GM18861 (cell line): ENCODE data around the gene STAT1.
"Not testable (repeated sequence)": the region's sequence is repeated elsewhere in the genome, so short reads cannot be mapped to it uniquely, and the experiment has no call there.

Source experiments
- ATAC-seq: cut with Tn5 transposase; IDR thresholded peaks from one replicate; pipeline ENCODE4 v1.9.1; 2021; ENCODE audit not compliant: unreplicated experiment

Gene STAT1

GRCh38 chr2:190965580-190966222 is 48.3 kb downstream of the STAT1 start:
- no peak for ATAC-seq

GRCh38 chr2:190964170-190964795 is 49.7 kb downstream of the STAT1 start:
- no peak for ATAC-seq

GRCh38 chr2:190963088-190963487 is 50.9 kb downstream of the STAT1 start:
- no peak for ATAC-seq

GRCh38 chr2:190961918-190962487 is 52.0 kb downstream of the STAT1 start:
- no peak for ATAC-seq

GRCh38 chr2:190961117-190961516 is 52.9 kb downstream of the STAT1 start:
- ATAC-seq, result not testable (repeated sequence)

GRCh38 chr2:190959911-190960788 is 53.8 kb downstream of the STAT1 start:
- no peak for ATAC-seq

GRCh38 chr2:190953257-190953656 is 60.7 kb downstream of the STAT1 start:
- no peak for ATAC-seq

GRCh38 chr2:190950566-190950991 is 63.4 kb downstream of the STAT1 start:
- no peak for ATAC-seq

GRCh38 chr2:190948671-190949070 is 65.3 kb downstream of the STAT1 start:
- no peak for ATAC-seq

- peak; percentile 71 for ATAC-seq
Measured at GRCh38 chr2:190947711-190948251, 66.2 kb downstream of the STAT1 start.

GRCh38 chr2:190947141-190947540 is 66.8 kb downstream of the STAT1 start:
- no peak for ATAC-seq

- no peak for ATAC-seq
Measured at GRCh38 chr2:190943706-190944105, 70.3 kb downstream of the STAT1 start.

GRCh38 chr2:190942697-190943096 is 71.3 kb downstream of the STAT1 start:
- no peak for ATAC-seq

GRCh38 chr2:190941571-190941970 is 72.4 kb downstream of the STAT1 start:
- no peak for ATAC-seq

GRCh38 chr2:190940454-190940853 is 73.5 kb downstream of the STAT1 start:
- ATAC-seq, result no peak

GRCh38 chr2:190938771-190939335 is 75.1 kb downstream of the STAT1 start:
- no peak for ATAC-seq

- ATAC-seq, result no peak
Measured at GRCh38 chr2:190935054-190935453, 78.9 kb downstream of the STAT1 start.

GRCh38 chr2:190933361-190933760 is 80.6 kb downstream of the STAT1 start:
- no peak for ATAC-seq

- no peak for ATAC-seq
Measured at GRCh38 chr2:190932514-190932913, 81.5 kb downstream of the STAT1 start.

GRCh38 chr2:190930411-190930810 is 83.6 kb downstream of the STAT1 start:
- ATAC-seq, result no peak

- no peak for ATAC-seq
Measured at GRCh38 chr2:190929919-190930318, 84.1 kb downstream of the STAT1 start.
